H1 (cell line): ENCODE results near the gene GPATCH2. TPM values are rescaled to one million over a fixed set of nuclear protein-coding genes. Genes with fewer than 3 reads are reported as not detected.

Experiments used
- CTCF ChIA-PET: fragments of 300-600 bp; sonication (Branson Sonifier 250); formaldehyde crosslinking; loops from one replicate; lab custom pipeline; 2021; ENCODE audit not compliant: partially characterized antibody; lab: Charles Lee
- POLR2A ChIA-PET: fragments of 300-600 bp; sonication (Branson Sonifier 250); formaldehyde crosslinking; loops from one replicate; lab custom pipeline; 2021; ENCODE audit warnings: inconsistent platforms; ENCODE audit not compliant: partially characterized antibody; lab: Charles Lee
- DNase-seq, 2 experiments: peaks; one replicate each; pipeline versions ENCODE4 v3.0.0 to v3.0.0-alpha.2; 2010 to 2022; ENCODE audit warnings: low spot score in 2 of 2, low read depth in 1 of 2, mixed read lengths in 1 of 2
- FAIRE-seq: peaks from 2 replicates; lab custom pipeline; 2011; peaks lifted over from hg19 to GRCh38; lab: Jason Lieb, UNC
- H2AFZ ChIP-seq: 2 replicates; pipeline ENCODE4 v1.8.1; 2012; ENCODE audit warnings: low read length, inconsistent platforms
- H2AK5ac ChIP-seq: 2 replicates; pipeline ENCODE4 v1.6.1; 2013; ENCODE audit warnings: low read depth, low read length
- H2BK120ac ChIP-seq: replicated peaks from 2 replicates; pipeline ENCODE3; 2013; ENCODE audit warnings: low read depth, low read length, inconsistent platforms
- H2BK12ac ChIP-seq: 2 replicates; pipeline ENCODE4 v1.6.1; 2013; ENCODE audit warnings: low read depth, low read length
- H2BK15ac ChIP-seq: 2 replicates; pipeline ENCODE4 v1.6.1; 2013; ENCODE audit warnings: low read length
- H2BK20ac ChIP-seq: 2 replicates; pipeline ENCODE4 v1.6.1; 2013; ENCODE audit warnings: low read length
- H2BK5ac ChIP-seq: 2 replicates; pipeline ENCODE4 v1.6.1; 2013; ENCODE audit warnings: low read depth, low read length
- H3K14ac ChIP-seq: 2 replicates; pipeline ENCODE4 v1.6.1; 2013; ENCODE audit warnings: inconsistent platforms; ENCODE audit not compliant: insufficient read length
- H3K18ac ChIP-seq: 2 replicates; pipeline ENCODE4 v1.6.1; 2013; ENCODE audit warnings: low read length; ENCODE audit errors: extremely low read depth
- H3K23ac ChIP-seq: 2 replicates; pipeline ENCODE4 v1.6.1; 2013; ENCODE audit warnings: inconsistent platforms; ENCODE audit not compliant: insufficient read length
- H3K23me2 ChIP-seq: 2 replicates; pipeline ENCODE4 v1.6.1; 2013; ENCODE audit warnings: low read depth, low read length
- H3K27ac ChIP-seq: 2 replicates; pipeline ENCODE4 v1.6.1; 2011; ENCODE audit warnings: low read depth, low read length, inconsistent platforms
- H3K27me3 ChIP-seq, 4 experiments: replicated peaks in 1 of 4; 1 replicate in 1 of 4; 2 replicates in 3 of 4; pipeline versions ENCODE4 v1.6.1 to v1.8.1; 2011 to 2013; ENCODE audit warnings: low read length in 3 of 4, mild to moderate bottlenecking in 3 of 4, inconsistent platforms in 2 of 4, mixed read lengths in 2 of 4, moderate library complexity in 1 of 4; ENCODE audit not compliant: control insufficient read depth in 3 of 4, insufficient read depth in 3 of 4; ENCODE audit errors: extremely low read depth in 1 of 4
- H3K36me3 ChIP-seq, 4 experiments: 2 replicates each; pipeline versions ENCODE4 v1.6.1 to v1.8.1; 2011 to 2013; ENCODE audit warnings: mild to moderate bottlenecking in 4 of 4, low read length in 3 of 4, moderate library complexity in 2 of 4, control low read depth in 1 of 4, inconsistent platforms in 1 of 4; ENCODE audit not compliant: insufficient read depth in 4 of 4, control insufficient read depth in 2 of 4
- H3K4ac ChIP-seq: replicated peaks from 2 replicates; pipeline ENCODE3; 2013; ENCODE audit warnings: low read length, low read depth, mixed read lengths, inconsistent platforms; ENCODE audit not compliant: insufficient read length
- H3K4me1 ChIP-seq, 4 experiments: replicated peaks in 1 of 4; 1 replicate in 1 of 4; 2 replicates in 3 of 4; pipeline versions ENCODE4 v1.6.1 to v1.8.1; 2011 to 2013; ENCODE audit warnings: low read length in 3 of 4, inconsistent platforms in 2 of 4, mixed read lengths in 1 of 4; ENCODE audit not compliant: insufficient read depth in 4 of 4, control insufficient read depth in 3 of 4
- H3K4me2 ChIP-seq, 2 experiments: 2 replicates each; pipeline versions ENCODE4 v1.6.1 to v1.8.1; 2011 to 2013; ENCODE audit warnings: low read depth in 2 of 2, low read length in 2 of 2, control low read depth in 1 of 2, inconsistent platforms in 1 of 2, mild to moderate bottlenecking in 1 of 2; ENCODE audit not compliant: insufficient read depth in 1 of 2
- H3K4me3 ChIP-seq, 4 experiments: fragments of 200-600, 300-600 bp in 1 of 4; sonication (generic), shearing (Covaris generic), sonication (Bioruptor Twin) in 1 of 4; 2 replicates each; pipeline versions ENCODE4 v1.5.1 to v1.8.1; 2011 to 2016; ENCODE audit warnings: low read length in 4 of 4, low read depth in 3 of 4, control low read depth in 2 of 4, inconsistent platforms in 2 of 4, mild to moderate bottlenecking in 2 of 4, mixed read lengths in 1 of 4, moderate library complexity in 1 of 4; ENCODE audit not compliant: insufficient read depth in 2 of 4; ENCODE audit errors: extremely low read depth in 1 of 4
- H3K56ac ChIP-seq: replicated peaks from 2 replicates; pipeline ENCODE3; 2013; ENCODE audit warnings: low read depth, mild to moderate bottlenecking, mixed read lengths, low read length, inconsistent platforms; ENCODE audit not compliant: insufficient read length
- H3K79me1 ChIP-seq: 2 replicates; pipeline ENCODE4 v1.6.1; 2013; ENCODE audit warnings: low read depth, low read length, control low read depth
- H3K79me2 ChIP-seq, 2 experiments: 2 replicates each; pipeline versions ENCODE4 v1.6.1 to v1.8.1; 2012 to 2013; ENCODE audit warnings: low read length in 2 of 2, mild to moderate bottlenecking in 2 of 2, inconsistent platforms in 1 of 2; ENCODE audit not compliant: insufficient read depth in 2 of 2, control insufficient read depth in 1 of 2
- H3K9ac ChIP-seq, 4 experiments: replicated peaks in 1 of 4; 1 replicate in 1 of 4; 2 replicates in 3 of 4; pipeline versions ENCODE4 v1.6.1 to v1.8.1; 2011 to 2013; ENCODE audit warnings: low read depth in 3 of 4, low read length in 3 of 4, control low read depth in 2 of 4, mild to moderate bottlenecking in 2 of 4, moderate library complexity in 2 of 4, inconsistent platforms in 1 of 4; ENCODE audit errors: extremely low read depth in 1 of 4
- H3K9me3 ChIP-seq, 2 experiments: 2 replicates each; pipeline versions ENCODE4 v1.6.1 to v1.8.1; 2012 to 2013; ENCODE audit warnings: mild to moderate bottlenecking in 2 of 2, moderate library complexity in 2 of 2, control low read depth in 1 of 2, inconsistent platforms in 1 of 2, low read depth in 1 of 2, low read length in 1 of 2, mixed read lengths in 1 of 2; ENCODE audit not compliant: insufficient read depth in 2 of 2
- H4K20me1 ChIP-seq, 2 experiments: replicated peaks in 1 of 2; 2 replicates each; pipeline versions ENCODE3 to v1.8.1; 2011 to 2013; ENCODE audit warnings: inconsistent platforms in 2 of 2, low read length in 2 of 2, mild to moderate bottlenecking in 1 of 2; ENCODE audit not compliant: insufficient read depth in 2 of 2, control insufficient read depth in 1 of 2
- H4K5ac ChIP-seq: 2 replicates; pipeline ENCODE4 v1.6.1; 2013; ENCODE audit warnings: low read length, low read depth, mixed read lengths, inconsistent platforms; ENCODE audit not compliant: insufficient read length
- H4K8ac ChIP-seq: 2 replicates; pipeline ENCODE4 v1.8.0; 2013; ENCODE audit warnings: mild to moderate bottlenecking, moderate library complexity, low read length, inconsistent platforms; ENCODE audit not compliant: insufficient read depth; ENCODE audit errors: extremely low read depth
- H4K91ac ChIP-seq: replicated peaks from 2 replicates; pipeline ENCODE3; 2013; ENCODE audit warnings: low read length, mixed read lengths, inconsistent platforms; ENCODE audit not compliant: insufficient read length
- BACH1 ChIP-seq: IDR thresholded peaks from 2 replicates; pipeline ENCODE4 v1.6.1; 2012; ENCODE audit warnings: low read length, improper control_type of control experiment
- CBX5 ChIP-seq: fragments of 300-800, 300-1000 bp; sonication (generic); IDR thresholded peaks from 2 replicates; pipeline ENCODE4 v1.7.1; 2016; ENCODE audit warnings: antibody characterized with exemption, low read length, low read depth
- RFX5 ChIP-seq: IDR thresholded peaks from 2 replicates; pipeline ENCODE4 v1.6.1; 2011; ENCODE audit warnings: low read depth, low read length, improper control_type of control experiment, borderline replicate concordance
- SP4 ChIP-seq: IDR thresholded peaks from 2 replicates; pipeline ENCODE4 v1.6.1; 2012; ENCODE audit warnings: low read length, inconsistent platforms
- SRF ChIP-seq: IDR thresholded peaks from 2 replicates; pipeline ENCODE4 v1.6.1; 2011; ENCODE audit warnings: mild to moderate bottlenecking, low read depth, low read length, moderate library complexity
- WGBS, 2 experiments: shearing (Covaris generic) in 1 of 2; methylation state at CpG; one replicate each; pipeline versions ENCODE4 v1.1.6 to v1.1.7; 2013 to 2015; ENCODE audit warnings: low lambda C conversion rate in 2 of 2, mixed read lengths in 2 of 2, inconsistent platforms in 1 of 2, low coverage in 1 of 2, missing lambda C conversion rate in 1 of 2; ENCODE audit not compliant: insufficient replicate concordance in 2 of 2, insufficient coverage in 1 of 2, insufficient read length in 1 of 2; ENCODE audit errors: extremely low coverage in 1 of 2, missing lambda C conversion rate in 1 of 2; 5-methylcytosine and 5-hydroxymethylcytosine counted together
- polyA plus RNA-seq, 7 experiments: library from polyadenylated mRNA; depleted of rRNA in 3 of 7; stranded (reverse) in 5 of 7; unstranded in 2 of 7; fragments of >200 nt in 5 of 7; fragments of 200-250 nt in 2 of 7; gene quantifications; 1 replicate in 5 of 7; 2 replicates in 1 of 7; 4 replicates in 1 of 7; pipeline versions ENCODE4 v1.2.1 to v1.2.3, GENCODE V29; 2011 to 2013; ENCODE audit warnings: missing spikeins in 2 of 7, mixed read lengths in 2 of 7
- total RNA-seq: library from RNA; stranded (reverse); fragmentation: NEBNext Ultra II Directional; extraction: Animal tissue kit (Norgen Biotek cat#: 25700); gene quantifications from 2 replicates; pipeline ENCODE4 v1.2.1, GENCODE V29; 2021
- TF ChIP-seq, protein P1 (sequence below): IDR thresholded peaks from 2 replicates; pipeline ENCODE4 v1.6.1; 2012; ENCODE audit warnings: inconsistent platforms
- TF ChIP-seq, protein P2 (sequence below): IDR thresholded peaks from 2 replicates; pipeline ENCODE4 v1.6.1; 2012; ENCODE audit warnings: inconsistent platforms
- TF ChIP-seq, protein P3 (sequence below), 3 experiments: IDR thresholded peaks; 1 replicate in 2 of 3; 2 replicates in 1 of 3; pipeline versions ENCODE4 v1.5.1 to v1.6.1; 2011; ENCODE audit warnings: low read length in 3 of 3, mild to moderate bottlenecking in 3 of 3, inconsistent platforms in 2 of 3, low read depth in 1 of 3, moderate library complexity in 1 of 3; ENCODE audit not compliant: insufficient read depth in 1 of 3; ENCODE audit errors: control extremely low read depth in 1 of 3
- TF ChIP-seq, protein P4 (sequence below): IDR thresholded peaks from 2 replicates; pipeline ENCODE4 v1.6.1; 2011; ENCODE audit warnings: low read depth, mild to moderate bottlenecking, low read length; ENCODE audit not compliant: insufficient read depth

The GPATCH2 gene
- total and polyA plus RNA-seq, 2 of the 8 experiments (the other 6 are each of a cell fraction or from before 2014, with no cell fraction given): 3.9 to 13.1 TPM

DNA sequence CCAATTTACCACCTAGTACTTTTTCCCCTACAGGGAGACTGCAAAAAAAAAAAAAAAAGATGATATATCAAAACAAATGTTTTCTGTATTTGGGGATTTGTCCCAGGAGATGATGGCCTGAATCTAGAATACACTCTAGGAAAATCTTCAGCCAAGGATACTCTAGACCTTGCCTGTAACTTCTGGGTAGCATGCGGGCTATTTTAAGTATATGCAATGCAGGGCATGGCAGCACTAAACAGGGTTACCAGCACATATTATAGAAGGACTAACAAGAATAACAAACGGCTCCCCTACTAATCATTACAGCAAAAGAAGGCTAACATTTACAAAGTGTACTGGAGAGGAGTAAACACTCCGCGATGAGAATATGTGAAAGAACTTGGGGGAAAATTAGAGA lies 109.6 kb downstream of the GPATCH2 start:
- no peak overlapping the region for H3K4me3 ChIP-seq
- no peak overlapping the region for H2BK120ac ChIP-seq
- H4K20me1 ChIP-seq: no peaks in the 10 kb centered on the region
- no peak overlapping the region for H3K27ac ChIP-seq
- no peak overlapping the region for H2BK15ac ChIP-seq
- CTCF ChIA-PET: no interaction called here
- H3K23ac ChIP-seq: no peak overlapping the region
- no peaks in the 10 kb centered on the region for H3K23me2 ChIP-seq
- H3K56ac ChIP-seq: no peak overlapping the region
- H4K91ac ChIP-seq: no peak overlapping the region
- H3K4me1 ChIP-seq: no peaks in the 10 kb centered on the region
- no peaks in the 10 kb centered on the region for H3K79me1 ChIP-seq
- H3K79me2 ChIP-seq: no peaks in the 10 kb centered on the region
- no peak overlapping the region for H3K18ac ChIP-seq
- H2AFZ ChIP-seq: no peak overlapping the region
- POLR2A ChIA-PET: interaction anchor here (0.6 kb wide), 1 partner anchor 43 kb away, joined by 3 read pairs; no protein-coding TSS in a partner anchor
- H4K5ac ChIP-seq: no peak overlapping the region
- H3K9ac ChIP-seq: no peak overlapping the region
- H3K9me3 ChIP-seq: peaks cover 0 to 6% of the 10 kb centered on the region in 2 experiments; a peak in 1 of 4 replicates
- H3K4ac ChIP-seq: no peak overlapping the region
- H2BK20ac ChIP-seq: no peak overlapping the region
- FAIRE-seq (no peak), DNase-seq (no peak)
- H3K27me3 ChIP-seq: no peaks in the 10 kb centered on the region
- H3K36me3 ChIP-seq: no peaks in the 10 kb centered on the region
- no peak overlapping the region for H3K4me2 ChIP-seq
- TF ChIP-seq, protein P1, sequence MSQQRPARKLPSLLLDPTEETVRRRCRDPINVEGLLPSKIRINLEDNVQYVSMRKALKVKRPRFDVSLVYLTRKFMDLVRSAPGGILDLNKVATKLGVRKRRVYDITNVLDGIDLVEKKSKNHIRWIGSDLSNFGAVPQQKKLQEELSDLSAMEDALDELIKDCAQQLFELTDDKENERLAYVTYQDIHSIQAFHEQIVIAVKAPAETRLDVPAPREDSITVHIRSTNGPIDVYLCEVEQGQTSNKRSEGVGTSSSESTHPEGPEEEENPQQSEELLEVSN: no peak
- TF ChIP-seq BACH1 (no peak), RFX5 (no peak), SRF (no peak), CBX5 (no peak), SP4 (no peak)
- TF ChIP-seq, protein P2, sequence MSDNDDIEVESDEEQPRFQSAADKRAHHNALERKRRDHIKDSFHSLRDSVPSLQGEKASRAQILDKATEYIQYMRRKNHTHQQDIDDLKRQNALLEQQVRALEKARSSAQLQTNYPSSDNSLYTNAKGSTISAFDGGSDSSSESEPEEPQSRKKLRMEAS: no peak
- TF ChIP-seq, protein P3, sequence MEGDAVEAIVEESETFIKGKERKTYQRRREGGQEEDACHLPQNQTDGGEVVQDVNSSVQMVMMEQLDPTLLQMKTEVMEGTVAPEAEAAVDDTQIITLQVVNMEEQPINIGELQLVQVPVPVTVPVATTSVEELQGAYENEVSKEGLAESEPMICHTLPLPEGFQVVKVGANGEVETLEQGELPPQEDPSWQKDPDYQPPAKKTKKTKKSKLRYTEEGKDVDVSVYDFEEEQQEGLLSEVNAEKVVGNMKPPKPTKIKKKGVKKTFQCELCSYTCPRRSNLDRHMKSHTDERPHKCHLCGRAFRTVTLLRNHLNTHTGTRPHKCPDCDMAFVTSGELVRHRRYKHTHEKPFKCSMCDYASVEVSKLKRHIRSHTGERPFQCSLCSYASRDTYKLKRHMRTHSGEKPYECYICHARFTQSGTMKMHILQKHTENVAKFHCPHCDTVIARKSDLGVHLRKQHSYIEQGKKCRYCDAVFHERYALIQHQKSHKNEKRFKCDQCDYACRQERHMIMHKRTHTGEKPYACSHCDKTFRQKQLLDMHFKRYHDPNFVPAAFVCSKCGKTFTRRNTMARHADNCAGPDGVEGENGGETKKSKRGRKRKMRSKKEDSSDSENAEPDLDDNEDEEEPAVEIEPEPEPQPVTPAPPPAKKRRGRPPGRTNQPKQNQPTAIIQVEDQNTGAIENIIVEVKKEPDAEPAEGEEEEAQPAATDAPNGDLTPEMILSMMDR (IDR thresholded peaks at IDR 0.05; ENCODE audit: control extremely low read depth in 1 of 3, insufficient read depth in 1 of 3, low read depth in 1 of 3, low read length in 3 of 3): no peak
- TF ChIP-seq, protein P4, sequence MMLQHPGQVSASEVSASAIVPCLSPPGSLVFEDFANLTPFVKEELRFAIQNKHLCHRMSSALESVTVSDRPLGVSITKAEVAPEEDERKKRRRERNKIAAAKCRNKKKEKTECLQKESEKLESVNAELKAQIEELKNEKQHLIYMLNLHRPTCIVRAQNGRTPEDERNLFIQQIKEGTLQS: no peak
- H3K14ac ChIP-seq: no peak overlapping the region
- no peak overlapping the region for H2AK5ac ChIP-seq
- 91% methylated on average over 4 of the region's 4 CpGs; no CpG with 5 or more reads in 1 of the 2 experiments for WGBS, 2 experiments
- no peak overlapping the region for H4K8ac ChIP-seq
- no peak overlapping the region for H2BK12ac ChIP-seq
- no peak overlapping the region for H2BK5ac ChIP-seq
